ENCODE measurements around the gene LRP5.

The LRP5 gene

GRCh38 chr11:68347841-68348240, 35.5 kb downstream of the LRP5 start:
- no peak for DNase-seq

- no peak for DNase-seq
Measured at GRCh38 chr11:68349461-68350249, 37.3 kb downstream of the LRP5 start.

- DNase-seq: no peak
Measured at GRCh38 chr11:68350759-68351449, 38.5 kb downstream of the LRP5 start.

GRCh38 chr11:68351450-68352275, 39.3 kb downstream of the LRP5 start:
- DNase-seq: no peak

DNA sequence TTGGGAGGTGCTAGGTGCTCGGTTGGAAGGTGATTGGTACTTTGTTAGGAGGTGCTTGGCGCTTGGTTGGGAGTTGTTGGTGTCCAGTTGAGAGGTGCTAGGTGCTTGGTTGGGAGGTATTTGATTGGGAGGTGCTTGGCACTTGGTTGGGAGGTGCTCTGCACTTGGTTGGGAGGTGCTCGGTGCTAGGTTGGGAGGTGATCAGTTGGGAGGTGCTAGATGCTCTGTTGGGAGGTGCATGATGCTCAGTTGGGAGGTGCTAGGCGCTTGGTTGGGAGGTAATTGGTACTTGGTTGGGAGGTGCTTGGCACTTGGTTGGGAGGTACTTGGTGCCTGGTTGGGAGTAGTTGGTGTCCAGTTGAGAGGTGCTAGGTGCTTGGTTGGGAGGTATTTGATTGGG, 40.2 kb downstream of the LRP5 start:
- DNase-seq: no peak

DNA sequence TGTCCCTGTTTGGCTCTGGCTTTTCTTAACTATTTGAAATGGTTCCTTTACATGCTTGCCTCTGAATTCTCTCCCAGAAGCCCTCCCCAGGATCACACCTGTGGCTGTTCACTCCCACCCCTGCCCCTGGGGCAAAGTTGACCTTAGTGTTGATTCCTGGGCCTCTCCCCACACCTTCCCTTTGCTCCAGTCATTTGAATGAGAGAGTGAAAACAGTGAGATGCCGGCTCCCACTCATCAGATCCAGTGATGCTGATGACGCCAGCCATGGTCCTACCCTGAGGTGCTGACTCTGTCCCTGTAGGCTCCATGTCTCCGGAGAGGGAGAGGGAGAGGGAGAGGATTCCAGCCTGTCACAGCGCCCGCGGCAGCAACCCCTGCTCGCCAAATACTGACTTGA, 40.7 kb downstream of the LRP5 start:
- no peak for DNase-seq

GRCh38 chr11:68353669-68354068, 41.3 kb downstream of the LRP5 start:
- no peak for DNase-seq

GRCh38 chr11:68354148-68354872, 41.9 kb downstream of the LRP5 start:
- no peak for DNase-seq

- DNase-seq: no peak
Measured at GRCh38 chr11:68355471-68355870, 43.1 kb downstream of the LRP5 start.

- no peak for DNase-seq
Measured at GRCh38 chr11:68357568-68357967, 45.2 kb downstream of the LRP5 start.

DNA sequence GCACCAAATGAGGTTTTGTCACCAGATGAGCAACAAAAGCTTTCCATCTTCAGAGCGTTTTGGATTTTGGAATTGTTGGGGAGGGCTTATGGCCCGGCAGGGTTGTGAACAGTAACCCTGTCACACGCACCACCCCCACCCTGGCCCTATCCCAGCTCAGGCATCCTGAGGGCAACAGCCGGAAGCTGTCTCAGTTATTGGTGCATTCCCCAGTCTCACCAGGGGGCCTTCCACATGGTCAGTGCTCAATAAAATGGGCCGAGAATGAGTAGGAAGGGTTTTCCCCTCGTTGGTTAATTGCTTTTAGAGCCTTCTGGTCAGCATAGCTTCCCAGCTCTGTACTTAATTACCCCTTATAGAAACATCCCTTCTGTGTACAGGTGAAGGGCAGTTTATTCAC, 46.0 kb downstream of the LRP5 start:
- no peak for DNase-seq

- no peak for DNase-seq
Measured at GRCh38 chr11:68361702-68362101, 49.3 kb downstream of the LRP5 start.

DNA sequence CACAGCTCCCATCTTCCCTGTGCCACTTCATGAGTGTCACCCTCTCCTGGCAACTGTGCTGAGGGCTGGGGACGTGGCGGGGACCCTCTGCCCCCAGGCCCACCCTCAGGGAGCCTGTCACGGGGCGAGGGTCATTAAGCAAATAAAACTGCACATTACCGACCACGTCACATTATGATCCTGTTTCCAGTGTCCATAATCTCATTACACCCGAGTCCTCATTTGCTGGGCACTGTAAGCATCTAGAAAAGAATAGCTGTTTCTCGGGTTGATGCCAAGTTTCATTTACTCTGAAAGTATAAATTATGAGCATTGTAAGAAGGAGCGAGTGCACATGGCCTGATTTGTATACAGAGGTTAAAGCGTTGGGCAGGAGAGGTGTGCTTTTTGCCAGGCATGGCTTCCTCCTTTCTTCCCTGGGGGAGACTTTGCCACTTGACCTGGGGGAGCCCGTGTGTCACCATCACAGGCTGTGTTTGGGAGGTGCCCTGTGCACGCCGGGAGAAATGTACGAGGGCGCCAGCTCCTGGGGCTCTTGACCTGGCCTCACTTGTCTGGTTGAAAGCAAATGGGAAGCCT, 50.5 kb downstream of the LRP5 start:
- no peak for DNase-seq

- DNase-seq: no peak
Measured at GRCh38 chr11:68363776-68364175, 51.4 kb downstream of the LRP5 start.

- DNase-seq: no peak
Measured at GRCh38 chr11:68364581-68364980, 52.2 kb downstream of the LRP5 start.

- DNase-seq: no peak
Measured at GRCh38 chr11:68365943-68366435, 53.6 kb downstream of the LRP5 start.

- no peak for DNase-seq
Measured at GRCh38 chr11:68367252-68367651, 54.9 kb downstream of the LRP5 start.

DNA sequence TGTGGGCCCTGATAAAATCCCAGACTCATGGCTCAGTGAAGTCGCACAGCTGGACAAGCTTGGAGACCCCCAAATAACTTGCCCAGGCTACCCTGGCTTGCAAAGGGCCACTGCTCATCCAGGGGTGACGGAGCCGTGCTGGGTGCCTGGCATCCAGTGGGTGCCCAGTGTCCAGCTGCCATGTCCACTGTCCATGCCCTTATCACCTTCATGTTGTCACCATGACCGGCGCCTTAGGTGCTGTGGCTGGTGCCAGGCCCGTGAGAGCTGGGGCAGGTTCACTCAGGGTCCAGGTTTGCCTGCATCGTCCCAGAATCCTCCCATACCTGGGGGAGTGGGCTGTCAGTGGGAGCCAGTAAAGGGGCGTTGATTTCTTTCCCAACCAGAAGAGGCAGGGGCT, 57.4 kb downstream of the LRP5 start:
- DNase-seq: no peak

DNA sequence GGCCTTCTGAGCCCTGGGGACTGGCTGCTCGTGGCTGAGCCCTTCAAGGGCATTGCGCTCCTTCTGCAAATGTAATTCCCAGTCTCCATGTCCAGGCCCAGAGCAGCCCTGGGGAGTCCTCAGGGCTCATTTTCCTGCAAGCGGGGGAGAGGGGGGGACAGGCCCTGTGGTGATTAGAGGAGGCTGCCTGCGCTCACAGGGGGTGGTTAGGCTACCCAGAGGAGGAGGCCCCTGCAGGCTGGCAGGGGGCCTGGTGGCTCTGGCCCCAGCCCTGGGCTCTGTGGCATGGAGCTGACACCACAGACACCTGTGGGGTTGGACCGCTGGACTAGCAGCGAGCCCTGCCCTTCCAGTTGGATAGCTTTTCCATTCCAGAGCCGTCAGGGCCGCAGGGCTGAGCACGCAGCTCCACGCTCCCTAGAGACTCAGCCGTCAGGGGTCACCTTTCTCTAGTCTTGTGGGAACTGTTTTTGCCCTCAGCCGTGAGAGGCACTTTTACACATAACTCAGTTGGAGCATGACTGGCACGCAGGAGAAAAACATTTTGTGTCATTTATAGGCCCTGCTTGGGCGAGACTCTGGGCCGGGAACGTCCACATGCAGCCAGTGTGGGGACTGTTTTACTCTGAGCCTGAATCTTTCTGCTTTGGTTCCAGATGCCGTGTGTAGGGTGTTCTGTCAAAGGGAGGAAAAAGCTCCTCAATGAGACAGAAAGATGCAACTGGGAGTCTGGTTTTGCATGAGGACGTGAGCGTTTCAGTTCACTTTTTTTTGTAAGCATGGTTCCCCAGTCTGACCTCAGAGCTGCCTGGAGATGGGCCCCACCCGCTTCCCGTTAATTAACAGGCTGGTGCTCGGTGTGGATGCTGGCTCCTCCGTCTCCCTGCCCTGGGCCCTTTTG, 58.1 kb downstream of the LRP5 start:
- no peak for DNase-seq

DNA sequence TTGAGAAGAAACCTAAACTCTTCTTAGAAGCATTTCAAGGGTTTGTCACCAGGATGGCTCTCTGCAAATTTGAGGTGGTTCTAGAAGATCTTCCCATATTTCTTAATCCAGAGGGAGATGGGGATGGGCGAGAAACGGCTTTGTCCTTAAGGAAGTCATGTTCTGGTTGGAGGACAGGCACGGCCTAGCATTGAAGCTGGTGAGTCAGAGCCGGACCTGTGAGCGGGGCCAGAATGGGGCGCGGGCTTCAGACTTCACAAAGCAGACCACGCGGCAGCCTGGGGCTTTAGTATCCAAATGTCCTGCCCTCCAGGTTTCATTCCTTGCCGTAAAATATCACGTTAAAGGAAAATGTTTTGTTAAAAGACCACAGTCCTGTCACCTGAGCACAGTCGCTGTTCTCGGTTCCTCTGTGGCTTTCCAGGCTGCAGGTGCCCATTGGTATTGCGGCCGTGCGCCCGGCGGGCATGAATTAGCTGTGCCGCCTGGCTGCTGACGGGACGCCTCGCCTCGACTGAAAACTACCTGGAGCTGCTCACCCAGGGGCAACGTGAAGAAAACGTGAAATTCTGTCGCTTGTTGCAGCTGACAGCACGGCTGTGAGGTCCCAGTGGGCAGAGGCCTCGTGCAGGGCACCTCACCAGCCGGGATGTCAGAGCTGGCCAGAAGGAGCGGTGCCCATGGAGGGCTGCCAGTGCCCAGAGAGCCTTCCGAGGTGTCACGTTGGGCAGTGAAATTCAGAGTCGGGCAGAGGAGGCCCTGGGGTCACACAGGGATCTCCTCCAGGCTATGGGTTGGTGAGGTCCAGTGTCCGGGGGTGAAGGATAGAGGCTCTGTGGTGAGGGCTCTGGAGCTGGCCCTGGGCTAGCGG, 59.0 kb downstream of the LRP5 start:
- no peak for DNase-seq
